Ishikawa (cell line): ENCODE data around the gene TSHZ3.

Source experiments
- CEBPB ChIP-seq: IDR thresholded peaks from 2 replicates; pipeline ENCODE4 v1.6.1; 2012
- CREB1 ChIP-seq: IDR thresholded peaks from 2 replicates; pipeline ENCODE4 v1.6.1; 2012; ENCODE audit warnings: low read depth
- EGR1 ChIP-seq: IDR thresholded peaks from 2 replicates; pipeline ENCODE4 v1.6.1; 2012
- EP300 ChIP-seq: IDR thresholded peaks from 2 replicates; pipeline ENCODE4 v1.6.1; 2012; ENCODE audit warnings: borderline replicate concordance
- FOXM1 ChIP-seq: IDR thresholded peaks from 2 replicates; pipeline ENCODE4 v1.6.1; 2012; ENCODE audit warnings: low read depth, borderline replicate concordance
- NFIC ChIP-seq: IDR thresholded peaks from 2 replicates; pipeline ENCODE4 v1.6.1; 2012
- RAD21 ChIP-seq: IDR thresholded peaks from 2 replicates; pipeline ENCODE4 v1.6.1; 2012; ENCODE audit warnings: low read depth
- TAF1 ChIP-seq: IDR thresholded peaks from 2 replicates; pipeline ENCODE4 v1.6.1; 2012; ENCODE audit warnings: low read depth, mild to moderate bottlenecking
- TCF12 ChIP-seq: IDR thresholded peaks from 2 replicates; pipeline ENCODE4 v1.6.1; 2012; ENCODE audit warnings: low read depth
- TEAD4 ChIP-seq: IDR thresholded peaks from 2 replicates; pipeline ENCODE4 v1.6.1; 2012
- YY1 ChIP-seq: IDR thresholded peaks from 2 replicates; pipeline ENCODE4 v1.6.1; 2012; ENCODE audit warnings: low read depth
- ZBTB7A ChIP-seq: IDR thresholded peaks from 2 replicates; pipeline ENCODE4 v1.6.1; 2012; ENCODE audit warnings: low read depth
- TF ChIP-seq, protein P1 (sequence below): IDR thresholded peaks from 2 replicates; pipeline ENCODE4 v1.6.1; 2012; ENCODE audit warnings: low read depth, mild to moderate bottlenecking
- TF ChIP-seq, protein P2 (sequence below): IDR thresholded peaks from 2 replicates; pipeline ENCODE4 v1.6.1; 2012
- TF ChIP-seq, protein P3 (sequence below): IDR thresholded peaks from 2 replicates; pipeline ENCODE4 v1.6.1; 2012

Gene TSHZ3

DNA sequence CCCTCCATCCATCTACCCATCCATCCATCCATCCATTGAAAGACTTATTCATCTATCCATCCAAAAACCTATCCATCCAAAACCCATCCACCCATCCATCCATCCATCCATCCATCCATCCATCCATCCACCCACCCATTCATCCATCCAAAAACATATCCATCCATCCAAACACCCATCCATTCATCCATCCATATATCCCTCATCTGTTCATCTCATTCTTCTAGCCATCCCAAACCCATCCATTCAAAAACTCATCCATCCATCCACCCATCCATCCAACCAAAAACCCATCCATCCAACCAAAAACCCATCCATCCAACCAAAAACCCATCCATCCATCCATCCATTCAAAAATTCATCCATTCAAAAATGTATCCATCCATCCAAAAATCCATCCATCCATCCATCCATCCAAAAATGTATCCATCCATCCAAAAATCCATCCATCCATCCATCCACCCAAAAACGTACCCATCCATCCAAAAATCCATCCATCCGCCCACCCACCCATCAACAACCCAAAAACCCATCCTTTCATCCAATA, 56.5 kb downstream of the TSHZ3 start:
- TF ChIP-seq EGR1 (no peak), RAD21 (no peak), CREB1 (no peak), TAF1 (no peak), NFIC (no peak), TEAD4 (no peak), ZBTB7A (no peak), EP300 (no peak), CEBPB (no peak), FOXM1 (no peak), TCF12 (no peak), YY1 (no peak)
- TF ChIP-seq, protein P1, sequence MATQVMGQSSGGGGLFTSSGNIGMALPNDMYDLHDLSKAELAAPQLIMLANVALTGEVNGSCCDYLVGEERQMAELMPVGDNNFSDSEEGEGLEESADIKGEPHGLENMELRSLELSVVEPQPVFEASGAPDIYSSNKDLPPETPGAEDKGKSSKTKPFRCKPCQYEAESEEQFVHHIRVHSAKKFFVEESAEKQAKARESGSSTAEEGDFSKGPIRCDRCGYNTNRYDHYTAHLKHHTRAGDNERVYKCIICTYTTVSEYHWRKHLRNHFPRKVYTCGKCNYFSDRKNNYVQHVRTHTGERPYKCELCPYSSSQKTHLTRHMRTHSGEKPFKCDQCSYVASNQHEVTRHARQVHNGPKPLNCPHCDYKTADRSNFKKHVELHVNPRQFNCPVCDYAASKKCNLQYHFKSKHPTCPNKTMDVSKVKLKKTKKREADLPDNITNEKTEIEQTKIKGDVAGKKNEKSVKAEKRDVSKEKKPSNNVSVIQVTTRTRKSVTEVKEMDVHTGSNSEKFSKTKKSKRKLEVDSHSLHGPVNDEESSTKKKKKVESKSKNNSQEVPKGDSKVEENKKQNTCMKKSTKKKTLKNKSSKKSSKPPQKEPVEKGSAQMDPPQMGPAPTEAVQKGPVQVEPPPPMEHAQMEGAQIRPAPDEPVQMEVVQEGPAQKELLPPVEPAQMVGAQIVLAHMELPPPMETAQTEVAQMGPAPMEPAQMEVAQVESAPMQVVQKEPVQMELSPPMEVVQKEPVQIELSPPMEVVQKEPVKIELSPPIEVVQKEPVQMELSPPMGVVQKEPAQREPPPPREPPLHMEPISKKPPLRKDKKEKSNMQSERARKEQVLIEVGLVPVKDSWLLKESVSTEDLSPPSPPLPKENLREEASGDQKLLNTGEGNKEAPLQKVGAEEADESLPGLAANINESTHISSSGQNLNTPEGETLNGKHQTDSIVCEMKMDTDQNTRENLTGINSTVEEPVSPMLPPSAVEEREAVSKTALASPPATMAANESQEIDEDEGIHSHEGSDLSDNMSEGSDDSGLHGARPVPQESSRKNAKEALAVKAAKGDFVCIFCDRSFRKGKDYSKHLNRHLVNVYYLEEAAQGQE, result no peak
- TF ChIP-seq, protein P2, sequence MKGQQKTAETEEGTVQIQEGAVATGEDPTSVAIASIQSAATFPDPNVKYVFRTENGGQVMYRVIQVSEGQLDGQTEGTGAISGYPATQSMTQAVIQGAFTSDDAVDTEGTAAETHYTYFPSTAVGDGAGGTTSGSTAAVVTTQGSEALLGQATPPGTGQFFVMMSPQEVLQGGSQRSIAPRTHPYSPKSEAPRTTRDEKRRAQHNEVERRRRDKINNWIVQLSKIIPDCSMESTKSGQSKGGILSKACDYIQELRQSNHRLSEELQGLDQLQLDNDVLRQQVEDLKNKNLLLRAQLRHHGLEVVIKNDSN, result no peak
- TF ChIP-seq, protein P3, sequence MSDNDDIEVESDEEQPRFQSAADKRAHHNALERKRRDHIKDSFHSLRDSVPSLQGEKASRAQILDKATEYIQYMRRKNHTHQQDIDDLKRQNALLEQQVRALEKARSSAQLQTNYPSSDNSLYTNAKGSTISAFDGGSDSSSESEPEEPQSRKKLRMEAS, result no peak

DNA sequence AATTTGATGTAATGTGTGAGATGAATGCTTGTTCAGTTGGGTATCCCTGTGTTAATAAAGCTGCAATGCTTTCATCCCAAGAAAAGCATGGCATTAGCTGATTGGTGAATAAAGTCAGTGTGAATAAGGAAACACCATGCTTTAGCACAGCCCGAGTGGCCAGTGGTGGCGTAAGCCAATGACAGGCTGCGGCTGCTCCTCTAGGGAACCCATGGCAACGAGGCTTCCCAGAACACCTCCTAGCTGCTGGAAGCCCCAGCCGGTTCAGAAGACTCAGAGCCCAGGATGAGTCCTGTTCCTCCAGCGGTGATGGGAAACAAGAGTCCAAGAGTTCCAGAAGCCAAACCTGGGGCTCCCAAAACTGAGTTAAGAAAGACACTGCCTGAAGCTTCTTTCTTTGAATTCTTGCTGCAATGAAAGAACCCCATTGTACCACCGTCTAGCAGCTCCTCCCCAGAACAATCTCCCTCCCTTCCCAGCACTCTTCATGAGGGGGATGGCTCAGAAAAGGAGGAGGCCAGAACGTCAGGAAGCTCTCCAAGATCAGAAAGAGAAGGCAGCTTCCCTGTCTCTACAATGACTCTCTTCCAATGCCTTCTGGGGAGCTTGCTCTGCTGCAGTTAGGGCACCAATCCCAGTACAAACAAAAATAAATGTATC, 58.2 kb downstream of the TSHZ3 start:
- TF ChIP-seq TEAD4, result no peak
- TF ChIP-seq EP300, result no peak
- no peak for TF ChIP-seq YY1
- TF ChIP-seq NFIC, result no peak
- no peak for TF ChIP-seq RAD21
- TF ChIP-seq TCF12, result no peak
- TF ChIP-seq TAF1, result no peak
- no peak for TF ChIP-seq ZBTB7A
- TF ChIP-seq, protein P2, result no peak
- TF ChIP-seq, protein P3, result no peak
- TF ChIP-seq EGR1, result no peak
- TF ChIP-seq, protein P1, result no peak
- no peak for TF ChIP-seq CEBPB
- TF ChIP-seq CREB1, result no peak
- TF ChIP-seq FOXM1, result no peak

DNA sequence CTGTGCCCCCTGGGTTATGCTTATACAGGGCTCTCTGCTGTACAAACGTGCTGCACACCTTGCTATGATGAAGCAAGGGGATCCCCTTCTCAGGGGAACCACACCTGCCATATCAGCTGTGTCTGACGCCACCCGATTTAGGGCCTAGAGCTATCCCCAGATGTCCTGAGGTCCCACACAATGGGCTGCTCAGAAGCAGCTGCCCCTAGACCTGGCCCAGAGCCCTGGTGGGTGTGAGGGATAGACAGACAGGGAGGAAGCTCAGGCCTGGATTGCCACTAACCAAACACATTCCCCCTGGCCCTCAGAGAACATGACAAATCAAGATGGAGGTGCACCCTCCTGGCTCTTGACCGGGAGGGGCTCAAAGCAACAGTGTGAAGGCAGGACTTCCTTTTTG, 59.3 kb downstream of the TSHZ3 start:
- TF ChIP-seq ZBTB7A, result no peak
- no peak for TF ChIP-seq TEAD4
- TF ChIP-seq RAD21, result no peak
- no peak for TF ChIP-seq NFIC
- no peak for TF ChIP-seq TAF1
- TF ChIP-seq, protein P1, result no peak
- no peak for TF ChIP-seq TCF12
- TF ChIP-seq, protein P3, result no peak
- no peak for TF ChIP-seq CREB1
- TF ChIP-seq CEBPB, result no peak
- TF ChIP-seq EGR1, result no peak
- no peak for TF ChIP-seq YY1
- TF ChIP-seq FOXM1, result no peak
- TF ChIP-seq, protein P2, result no peak
- no peak for TF ChIP-seq EP300
